Breast epithelium (tissue), 4 donors: ENCODE data around the gene CAMSAP1. TPM values are rescaled to one million over a fixed set of nuclear protein-coding genes. Genes with fewer than 3 reads are reported as not detected.

Source experiments
- DNase-seq, 2 donors: peaks; one replicate each; pipeline ENCODE4 v3.0.0-alpha.2; 2019; ENCODE audit warnings: low spot score in 2 of 2
- H3K27ac ChIP-seq, 2 donors: fragments of 200-600 bp; sonication (generic) in 1 of 2; one replicate each; pipeline ENCODE4 v1.5.1; 2016 to 2019; ENCODE audit warnings: mild to moderate bottlenecking in 1 of 2
- H3K27me3 ChIP-seq, 2 donors: fragments of 200-600 bp; sonication (generic) in 1 of 2; one replicate each; pipeline versions ENCODE4 v1.5.1 to v1.6.0; 2017 to 2019; ENCODE audit warnings: control low read depth in 1 of 2, mild to moderate bottlenecking in 1 of 2
- H3K36me3 ChIP-seq: fragments of 200-600 bp; one replicate; pipeline ENCODE4 v1.5.1; 2019
- H3K4me1 ChIP-seq, 2 donors: fragments of 200-600 bp; sonication (generic); one replicate each; pipeline ENCODE4 v1.5.1; 2016 to 2019; ENCODE audit warnings: control low read depth in 1 of 2
- H3K4me3 ChIP-seq, 3 donors: fragments of 200-600 bp; sonication (generic); 1 replicate in 2 of 3; 2 replicates in 1 of 3; pipeline ENCODE4 v1.5.1; 2016 to 2019; ENCODE audit warnings: mild to moderate bottlenecking in 3 of 3, moderate library complexity in 2 of 3
- H3K9me3 ChIP-seq, 2 donors: fragments of 200-600 bp; sonication (generic) in 1 of 2; one replicate each; pipeline ENCODE4 v1.5.1; 2016 to 2019; ENCODE audit warnings: control low read depth in 1 of 2
- POLR2A ChIP-seq: fragments of 450-650 bp; IDR thresholded peaks from one replicate; pipeline ENCODE4 v1.6.1; 2016; ENCODE audit warnings: antibody characterized with exemption, mild to moderate bottlenecking, moderate library complexity
- POLR2AphosphoS5 ChIP-seq, 3 donors: sonication (generic); formaldehyde crosslinking; IDR thresholded peaks; one replicate each; pipeline ENCODE4 v1.6.1; 2017; ENCODE audit warnings: antibody characterized with exemption in 3 of 3
- intact Hi-C: fragments of 100-400 bp; cut with DNase I; formaldehyde crosslinking; loops from one replicate; pipeline ENCODE4 v1.15.1; 2023; ENCODE audit warnings: low total_unique reads
- total RNA-seq, 3 donors: library from RNA; depleted of rRNA; stranded (reverse); fragments of >200 nt; gene quantifications; one replicate each; pipeline ENCODE4 v1.1.0, GENCODE V29; 2016
- TF ChIP-seq, protein P1 (sequence below), 3 donors: fragments of 450-650 bp; IDR thresholded peaks; one replicate each; pipeline ENCODE4 v1.5.1; 2016 to 2017; ENCODE audit warnings: antibody characterized with exemption in 3 of 3, mild to moderate bottlenecking in 3 of 3, moderate library complexity in 3 of 3

Gene CAMSAP1
- total RNA-seq, 3 donors from 2014 or later, result 25.0 to 29.8 (median 29.0) TPM

- TF ChIP-seq POLR2AphosphoS5 (IDR thresholded peaks at IDR 0.05), result no peak
- TF ChIP-seq, protein P1, sequence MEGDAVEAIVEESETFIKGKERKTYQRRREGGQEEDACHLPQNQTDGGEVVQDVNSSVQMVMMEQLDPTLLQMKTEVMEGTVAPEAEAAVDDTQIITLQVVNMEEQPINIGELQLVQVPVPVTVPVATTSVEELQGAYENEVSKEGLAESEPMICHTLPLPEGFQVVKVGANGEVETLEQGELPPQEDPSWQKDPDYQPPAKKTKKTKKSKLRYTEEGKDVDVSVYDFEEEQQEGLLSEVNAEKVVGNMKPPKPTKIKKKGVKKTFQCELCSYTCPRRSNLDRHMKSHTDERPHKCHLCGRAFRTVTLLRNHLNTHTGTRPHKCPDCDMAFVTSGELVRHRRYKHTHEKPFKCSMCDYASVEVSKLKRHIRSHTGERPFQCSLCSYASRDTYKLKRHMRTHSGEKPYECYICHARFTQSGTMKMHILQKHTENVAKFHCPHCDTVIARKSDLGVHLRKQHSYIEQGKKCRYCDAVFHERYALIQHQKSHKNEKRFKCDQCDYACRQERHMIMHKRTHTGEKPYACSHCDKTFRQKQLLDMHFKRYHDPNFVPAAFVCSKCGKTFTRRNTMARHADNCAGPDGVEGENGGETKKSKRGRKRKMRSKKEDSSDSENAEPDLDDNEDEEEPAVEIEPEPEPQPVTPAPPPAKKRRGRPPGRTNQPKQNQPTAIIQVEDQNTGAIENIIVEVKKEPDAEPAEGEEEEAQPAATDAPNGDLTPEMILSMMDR (IDR thresholded peaks at IDR 0.05), result no peak
- TF ChIP-seq POLR2A, result no peak
Measured at GRCh38 chr9:135941288-135941995, 34.1 kb upstream of the CAMSAP1 start.

GRCh38 chr9:135939351-135940265 is 32.3 kb upstream of the CAMSAP1 start:
- H3K27ac ChIP-seq, result no peak overlapping the region
- DNase-seq, result no peak
- intact Hi-C loops, result loop anchor here (5.0 to 10.0 kb wide), 3 partner anchors 165 to 1657 kb away; no protein-coding TSS in a partner anchor
- TF ChIP-seq POLR2AphosphoS5 (IDR thresholded peaks at IDR 0.05) (no peak), POLR2A (no peak)
- TF ChIP-seq, protein P1 (IDR thresholded peaks at IDR 0.05), result no peak
- no peaks in the 10 kb centered on the region for H3K9me3 ChIP-seq
- no peak overlapping the region for H3K4me3 ChIP-seq
- no peaks in the 10 kb centered on the region for H3K27me3 ChIP-seq
- no peaks in the 10 kb centered on the region for H3K4me1 ChIP-seq
- peaks cover 4% of the 10 kb centered on the region for H3K36me3 ChIP-seq

More at GRCh38 chr9:135941288-135941995, 34.1 kb upstream of the CAMSAP1 start:
- intact Hi-C loops, result no loop called here
- H3K27ac ChIP-seq, result no peak overlapping the region
- no peak for DNase-seq
- no peaks in the 10 kb centered on the region for H3K4me1 ChIP-seq
- H3K27me3 ChIP-seq, result no peaks in the 10 kb centered on the region
- H3K36me3 ChIP-seq, result peaks cover 13% of the 10 kb centered on the region
- no peak overlapping the region for H3K4me3 ChIP-seq
- no peaks in the 10 kb centered on the region for H3K9me3 ChIP-seq

- DNase-seq, result no peak
- no peak overlapping the region for H3K27ac ChIP-seq
- no peak for TF ChIP-seq POLR2AphosphoS5 (IDR thresholded peaks at IDR 0.05)
- TF ChIP-seq, protein P1 (IDR thresholded peaks at IDR 0.05), result no peak
- no peak for TF ChIP-seq POLR2A
- peaks cover 9% of the 10 kb centered on the region for H3K36me3 ChIP-seq
- H3K27me3 ChIP-seq, result no peaks in the 10 kb centered on the region
- intact Hi-C loops, result loop anchor here (5.0 to 10.0 kb wide), 3 partner anchors 163 to 1656 kb away; no protein-coding TSS in a partner anchor
- H3K4me1 ChIP-seq, result no peaks in the 10 kb centered on the region
- H3K4me3 ChIP-seq, result no peak overlapping the region
- H3K9me3 ChIP-seq, result no peaks in the 10 kb centered on the region
Measured at GRCh38 chr9:135937521-135938489, 30.5 kb upstream of the CAMSAP1 start.

DNA sequence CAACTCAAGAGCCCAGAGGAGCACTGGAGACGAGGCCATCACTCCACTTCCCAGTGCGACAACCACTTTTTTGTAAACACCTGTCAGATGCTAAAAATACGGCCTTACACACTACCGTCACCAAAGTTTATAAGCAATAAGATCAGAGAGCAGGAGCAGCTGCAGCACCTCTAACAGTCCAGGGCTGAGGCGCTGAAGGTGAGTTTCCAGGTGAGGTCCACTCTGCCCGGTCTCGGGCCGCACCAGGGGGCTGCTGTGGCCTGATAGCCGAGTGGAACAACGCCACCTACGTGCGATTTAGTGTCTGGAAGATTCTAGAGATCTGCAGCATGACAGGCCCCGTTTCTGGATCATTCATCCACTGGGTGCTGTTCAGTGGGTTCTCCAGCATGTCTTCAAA is 25.8 kb upstream of the CAMSAP1 start:
- Histone ChIP-seq H3K36me3 (peaks cover 9% of the 10 kb centered on the region), H3K4me1 (no peaks in the 10 kb centered on the region), H3K4me3 (no peak overlapping the region), H3K9me3 (no peaks in the 10 kb centered on the region), H3K27me3 (no peaks in the 10 kb centered on the region), H3K27ac (no peak overlapping the region)
- intact Hi-C loops, result loop anchor here (10.0 kb wide), 1 partner anchor 158 kb away; no protein-coding TSS in a partner anchor
- TF ChIP-seq, protein P1 (IDR thresholded peaks at IDR 0.05), result no peak
- TF ChIP-seq POLR2AphosphoS5 (IDR thresholded peaks at IDR 0.05) (no peak), POLR2A (no peak)
- no peak for DNase-seq
